Heart left ventricle (tissue), 16 donors: ENCODE results near the gene TBCD. TPM values are rescaled to one million over a fixed set of nuclear protein-coding genes. Genes with fewer than 3 reads are reported as not detected.
A peak's percentile ranks its signal among the peaks of the same experiment; 100 is the strongest.

ENCODE experiments used
- ATAC-seq, 4 donors: fragments of 200-7000 bp; cut with Tn5 transposase; one replicate each; pipeline ENCODE4 v1.9.1; 2020 to 2022; ENCODE audit warnings: moderate library complexity in 4 of 4, mild to moderate bottlenecking in 3 of 4, moderate number of reproducible peaks in 1 of 4
- DNase-seq, 5 donors: peaks; one replicate each; pipeline ENCODE4 v3.0.0-alpha.2; 2020
- H3K27ac ChIP-seq, 12 donors: fragments of 200-600 bp; sonication (generic) in 4 of 12; one replicate each; pipeline versions ENCODE4 v1.5.0 to v1.8.0; 2016 to 2022; ENCODE audit warnings: mild to moderate bottlenecking in 2 of 12
- H3K27me3 ChIP-seq, 9 donors: fragments of 200-600 bp; sonication (generic) in 2 of 9; one replicate each; pipeline versions ENCODE4 v1.5.1 to v1.8.0; 2016 to 2022; ENCODE audit warnings: mild to moderate bottlenecking in 3 of 9
- H3K36me3 ChIP-seq, 9 donors: fragments of 200-600 bp; sonication (generic) in 2 of 9; one replicate each; pipeline versions ENCODE4 v1.5.0 to v1.8.0; 2018 to 2022; ENCODE audit warnings: mild to moderate bottlenecking in 2 of 9
- H3K4me1 ChIP-seq, 12 donors: fragments of 200-600 bp; sonication (generic) in 4 of 12; one replicate each; pipeline versions ENCODE4 v1.5.0 to v1.8.0; 2016 to 2022; ENCODE audit warnings: mild to moderate bottlenecking in 3 of 12
- H3K4me3 ChIP-seq, 12 donors: fragments of 200-600 bp; sonication (generic) in 4 of 12; one replicate each; pipeline versions ENCODE4 v1.5.0 to v1.8.0; 2017 to 2022; ENCODE audit warnings: mild to moderate bottlenecking in 9 of 12, moderate library complexity in 4 of 12
- H3K9me3 ChIP-seq, 12 donors: fragments of 200-600 bp; sonication (generic) in 4 of 12; one replicate each; pipeline versions ENCODE4 v1.5.0 to v1.8.0; 2016 to 2022; ENCODE audit warnings: mild to moderate bottlenecking in 1 of 12
- CTCF ChIP-seq, 12 donors: fragments of 200-600 bp; sonication (generic) in 4 of 12; IDR thresholded peaks; one replicate each; pipeline versions ENCODE4 v1.5.0 to v1.8.0; 2018 to 2022; ENCODE audit warnings: antibody characterized with exemption in 12 of 12, mild to moderate bottlenecking in 5 of 12
- POLR2A ChIP-seq, 2 donors: fragments of 450-650 bp; IDR thresholded peaks; one replicate each; pipeline ENCODE4 v1.6.1; 2017; ENCODE audit warnings: antibody characterized with exemption in 2 of 2, mild to moderate bottlenecking in 2 of 2, moderate library complexity in 2 of 2
- WGBS, 4 donors: extraction: QIAGEN DNeasy Blood & Tissue Kit in 2 of 4; methylation state at CpG; one replicate each; pipeline versions ENCODE4 v1.1.5 to v1.1.7; 2013 to 2018; 5-methylcytosine and 5-hydroxymethylcytosine counted together
- intact Hi-C, 10 donors: fragments of 100-400 bp; cut with DNase I; formaldehyde crosslinking; loops; one replicate each; pipeline versions ENCODE4 v1.11.1 to v1.14.2; 2022
- polyA plus RNA-seq, 2 donors: library from polyadenylated mRNA; stranded (reverse); fragments of 200-250 nt; gene quantifications; one replicate each; pipeline ENCODE4 v1.2.3, GENCODE V29; 2013
- total RNA-seq, 9 donors: library from RNA; depleted of rRNA in 2 of 9; stranded (reverse); fragments of >200 nt in 2 of 9; fragmentation: NEBNext Ultra II Directional in 3 of 9; extraction: Animal tissue kit (Norgen Biotek cat#: 25700) in 3 of 9; gene quantifications; one replicate each; pipeline versions ENCODE4 v1.1.0 to v1.2.4, GENCODE V29; 2016 to 2023
- donor health status: ischemic (EF 13 %, LVEDD 7.1; RV severe dilation, severe dysfunction).
- donor health status: healthy with polysubstance abuse.
- donor health status: DM: no; HTN: yes; CAD: no.
- donor health status: DM: no; HTN: no; CAD: no.
- donor health status: ischemic (EF 25% LVEDD 6.9; RV normal size, moderate dysfunction).
- donor health status: ischemic (EF 25% LVEDD 5.7; RV mildly dilated, moderate dysfunction).
- donor health status: healthy.
- donor health status: DM: yes; HTN: yes; CAD: no.
- donor health status: ischemic (EF 35%, LVEDD 5.7; RV mildly dilated, moderate dysfunction).
- donor health status: nonischemic (EF 11% LVEDD 7.7; RV severe dilation, severe dysfunction).
- donor health status: DM: yes; HTN: yes; CAD: no.
- donor health status: PGD.
- donor health status: ischemic (EF 29% LVEDD 5.4; RV normal size, mild dysfunction).
- donor health status: nonischemic (EF 23%, LVEDD 6.1; RV moderate dilation, normal function).

TBCD gene
- total and polyA plus RNA-seq, 11 donors: 36.9 to 98.4 (median 58.5) TPM

- intact Hi-C loops: loop anchor here in 5 of 10 donors (5.0 kb wide), 2 partner anchors 35 to 130 kb away; no protein-coding TSS in a partner anchor
- DNase-seq: no peak
These were observed 160.0 kb downstream of the TBCD start for GRCh38 chr17:82911822-82912221.

GRCh38 chr17:82912484-82913089 is 160.7 kb downstream of the TBCD start:
- TF ChIP-seq CTCF (IDR thresholded peaks at IDR 0.05) (no peak), POLR2A (IDR thresholded peaks at IDR 0.05) (no peak)
- no peaks in the 10 kb centered on the region for H3K9me3 ChIP-seq
- peak in 2 of 5 donors; percentile 55 to 86 for DNase-seq
- peak; percentile 73 to 92 (median 89) for ATAC-seq
- H3K27ac ChIP-seq: peak overlapping the region in 3 of 12 donors; percentile 22 to 53 (median 46)
- no peaks in the 10 kb centered on the region for H3K27me3 ChIP-seq
- peaks cover 0 to 47% (median 14%) of the 10 kb centered on the region in 9 donors for H3K36me3 ChIP-seq
- intact Hi-C loops: loop anchor here in 5 of 10 donors (5.0 kb wide), 2 partner anchors 35 to 130 kb away; no protein-coding TSS in a partner anchor
- no peak overlapping the region for H3K4me3 ChIP-seq
- 63 to 80% (median 76%) methylated on average over 15 to 20 of the region's 20 CpGs for WGBS, 4 donors
- peaks cover 0 to 28% (median 6%) of the 10 kb centered on the region in 12 donors for H3K4me1 ChIP-seq

More at GRCh38 chr17:82911822-82912221, 160.0 kb downstream of the TBCD start:
- Histone ChIP-seq H3K27me3 (no peaks in the 10 kb centered on the region), H3K9me3 (no peaks in the 10 kb centered on the region), H3K27ac (peak overlapping the region in 2 of 12 donors; percentile 46 to 53), H3K4me3 (no peak overlapping the region), H3K36me3 (peaks cover 0 to 55% (median 20%) of the 10 kb centered on the region in 9 donors), H3K4me1 (peaks cover 0 to 25% (median 6%) of the 10 kb centered on the region in 12 donors)
- peak in 1 of 4 donors; percentile 14 for ATAC-seq
- WGBS, 4 donors: 72 to 81% (median 80%) methylated on average over 14 of the region's 14 CpGs
- TF ChIP-seq POLR2A (IDR thresholded peaks at IDR 0.05): no peak
- TF ChIP-seq CTCF (IDR thresholded peaks at IDR 0.05): no peak

GRCh38 chr17:82913304-82914043 is 161.6 kb downstream of the TBCD start:
- Histone ChIP-seq H3K9me3 (no peaks in the 10 kb centered on the region), H3K27ac (peak overlapping the region in 1 of 12 donors; percentile 9), H3K36me3 (peaks cover 0 to 38% (median 8%) of the 10 kb centered on the region in 9 donors), H3K4me3 (no peak overlapping the region), H3K27me3 (no peaks in the 10 kb centered on the region), H3K4me1 (peaks cover 0 to 29% (median 6%) of the 10 kb centered on the region in 12 donors)
- WGBS, 4 donors: 91 to 94% (median 93%) methylated on average over 37 to 44 of the region's 44 CpGs
- intact Hi-C loops: loop anchor here in 7 of 10 donors (1.0 to 5.0 kb wide), 5 partner anchors 36 to 133 kb away; no protein-coding TSS in a partner anchor
- DNase-seq: peak in 1 of 5 donors; percentile 29
- TF ChIP-seq POLR2A (IDR thresholded peaks at IDR 0.05) (no peak), CTCF (IDR thresholded peaks at IDR 0.05) (peak in 9 of 12 donors; percentile 8 to 34 (median 23))
- peak in 3 of 4 donors; percentile 11 to 28 (median 23) for ATAC-seq
